GM19468 (cell line): ENCODE measurements around the gene TXN.
A peak's percentile ranks its signal among the peaks of the same experiment; 100 is the strongest.

Source experiments
- ATAC-seq: cut with Tn5 transposase; IDR thresholded peaks from one replicate; pipeline ENCODE4 v1.9.1; 2021; ENCODE audit warnings: mild to moderate bottlenecking, moderate library complexity, moderate number of reproducible peaks; ENCODE audit not compliant: unreplicated experiment; ENCODE audit errors: extremely low read depth

The TXN gene

GRCh38 chr9:110256380-110257096, at the start of gene TXN:
TSS of gene TXN (minus strand) at chr9:110256507. CDS start at chr9:110256435, 72 bp downstream.
- peak; percentile 65 for ATAC-seq

GRCh38 chr9:110303133-110303532, 46.8 kb upstream of the TXN start:
- ATAC-seq: no peak

- ATAC-seq: no peak
These were observed 41.8 kb upstream of the TXN start for GRCh38 chr9:110298043-110298605.

- ATAC-seq: no peak
These were observed 36.9 kb upstream of the TXN start for GRCh38 chr9:110293248-110293647.

GRCh38 chr9:110291921-110292557, 35.7 kb upstream of the TXN start:
- no peak for ATAC-seq

GRCh38 chr9:110290001-110290400, 33.7 kb upstream of the TXN start:
- ATAC-seq: no peak

- no peak for ATAC-seq
These were observed 32.2 kb upstream of the TXN start for GRCh38 chr9:110288503-110288902.

GRCh38 chr9:110287289-110287680, 31.0 kb upstream of the TXN start:
- ATAC-seq: no peak

GRCh38 chr9:110284211-110284844, 28.0 kb upstream of the TXN start:
- ATAC-seq: no peak

GRCh38 chr9:110283751-110284150, 27.4 kb upstream of the TXN start:
- ATAC-seq: no peak

- no peak for ATAC-seq
These were observed 26.4 kb upstream of the TXN start for GRCh38 chr9:110282739-110283081.

GRCh38 chr9:110282018-110282738, 25.9 kb upstream of the TXN start:
- ATAC-seq: no peak

- no peak for ATAC-seq
These were observed 21.9 kb upstream of the TXN start for GRCh38 chr9:110278080-110278707.

GRCh38 chr9:110276781-110277180, 20.5 kb upstream of the TXN start:
- no peak for ATAC-seq

GRCh38 chr9:110270211-110270995, 14.1 kb upstream of the TXN start:
- no peak for ATAC-seq

- ATAC-seq: no peak
These were observed 10.5 kb upstream of the TXN start for GRCh38 chr9:110266795-110267194.

- ATAC-seq: no peak
These were observed 5.3 kb upstream of the TXN start for GRCh38 chr9:110261632-110262031.

- ATAC-seq: no peak
These were observed 4.6 kb upstream of the TXN start for GRCh38 chr9:110260911-110261310.

GRCh38 chr9:110259566-110259965, 3.3 kb upstream of the TXN start:
- ATAC-seq: no peak
